ENCODE data around the gene TMF1.

TMF1 gene

GRCh38 chr3:69058947-69059224, 6.8 kb upstream of the TMF1 start:
- no peak for TF ChIP-seq POU6F1 (CRISPR knock-in tag; IDR thresholded peaks at IDR 0.05; ENCODE audit: borderline replicate concordance, low read depth)
- no peak for TF ChIP-seq ZNF8 (CRISPR knock-in tag; IDR thresholded peaks at IDR 0.05)
- no peak for TF ChIP-seq OSR1 (CRISPR knock-in tag; IDR thresholded peaks at IDR 0.05)
- no peak for TF ChIP-seq ZNF70 (CRISPR knock-in tag; IDR thresholded peaks at IDR 0.05)
- no peak for TF ChIP-seq ZNF565 (CRISPR knock-in tag; conservative IDR thresholded peaks at IDR 0.05; ENCODE audit: low read depth)
- no peak for TF ChIP-seq TCF4 (CRISPR knock-in tag; IDR thresholded peaks at IDR 0.05; ENCODE audit: borderline replicate concordance)
- no peak for TF ChIP-seq TSHZ2 (CRISPR knock-in tag; IDR thresholded peaks at IDR 0.05)
- no peak for TF ChIP-seq PPARA (CRISPR knock-in tag; IDR thresholded peaks at IDR 0.05; ENCODE audit: borderline replicate concordance)
- TF ChIP-seq ESRRG (CRISPR knock-in tag; IDR thresholded peaks at IDR 0.05): no peak
- TF ChIP-seq ZFP3 (CRISPR knock-in tag; IDR thresholded peaks at IDR 0.05): no peak
- no peak for TF ChIP-seq ISL1 (CRISPR knock-in tag; IDR thresholded peaks at IDR 0.05)
- no peak for TF ChIP-seq RARB (CRISPR knock-in tag; IDR thresholded peaks at IDR 0.05)
- no peak for ATAC-seq

GRCh38 chr3:69058180-69058946, 6.2 kb upstream of the TMF1 start:
- TF ChIP-seq ARNTL (CRISPR knock-in tag; IDR thresholded peaks at IDR 0.05; ENCODE audit: borderline replicate concordance, low read depth): no peak
- TF ChIP-seq TCF4 (CRISPR knock-in tag; IDR thresholded peaks at IDR 0.05; ENCODE audit: borderline replicate concordance): no peak
- TF ChIP-seq ISL1 (CRISPR knock-in tag; IDR thresholded peaks at IDR 0.05): no peak
- no peak for TF ChIP-seq CREB5 (CRISPR knock-in tag; IDR thresholded peaks at IDR 0.05; ENCODE audit: low read depth)
- TF ChIP-seq TOX (CRISPR knock-in tag; IDR thresholded peaks at IDR 0.05; ENCODE audit: borderline replicate concordance): no peak
- no peak for TF ChIP-seq ZFP30 (CRISPR knock-in tag; IDR thresholded peaks at IDR 0.05)
- no peak for TF ChIP-seq RARB (CRISPR knock-in tag; IDR thresholded peaks at IDR 0.05)
- no peak for TF ChIP-seq ZFP3 (CRISPR knock-in tag; IDR thresholded peaks at IDR 0.05)
- TF ChIP-seq ZNF70 (CRISPR knock-in tag; IDR thresholded peaks at IDR 0.05): no peak
- TF ChIP-seq POU6F1 (CRISPR knock-in tag; IDR thresholded peaks at IDR 0.05; ENCODE audit: borderline replicate concordance, low read depth): no peak
- ATAC-seq: no peak

- TF ChIP-seq SNAI2 (CRISPR knock-in tag; IDR thresholded peaks at IDR 0.05) (no peak), CSRNP3 (CRISPR knock-in tag; IDR thresholded peaks at IDR 0.05) (no peak), PPARA (CRISPR knock-in tag; IDR thresholded peaks at IDR 0.05; ENCODE audit: borderline replicate concordance) (no peak), ESRRG (CRISPR knock-in tag; IDR thresholded peaks at IDR 0.05) (no peak), OSR1 (CRISPR knock-in tag; IDR thresholded peaks at IDR 0.05) (no peak), CREB5 (CRISPR knock-in tag; IDR thresholded peaks at IDR 0.05; ENCODE audit: low read depth) (no peak), GLIS3 (CRISPR knock-in tag; IDR thresholded peaks at IDR 0.05) (no peak)
- ATAC-seq: peak; percentile 3
These were observed 352 bp upstream of the TMF1 start for GRCh38 chr3:69052472-69052898.

Data from SK-N-SH treated with all-trans-retinoic acid at 6 μM for 48 hours (cell line).